H1 (cell line): Measurements from ENCODE around the gene RBMS1. TPM values are rescaled to one million over a fixed set of nuclear protein-coding genes. Genes with fewer than 3 reads are reported as not detected.

Source experiments
- EZH2 ChIP-seq: fragments of 200-600 bp; sonication (generic); IDR thresholded peaks from 2 replicates; pipeline ENCODE4 v1.7.1; 2012; ENCODE audit warnings: low read depth, mild to moderate bottlenecking, moderate library complexity, low read length, inconsistent platforms; ENCODE audit not compliant: severe bottlenecking
- GABPA ChIP-seq: IDR thresholded peaks from 2 replicates; pipeline ENCODE4 v1.6.1; 2011; ENCODE audit warnings: mild to moderate bottlenecking, low read length, moderate library complexity, borderline replicate concordance; ENCODE audit not compliant: insufficient read depth
- SIRT6 ChIP-seq: IDR thresholded peaks from one replicate; pipeline ENCODE4 v1.7.1; 2012; ENCODE audit warnings: low read length, inconsistent platforms
- TCF12 ChIP-seq: IDR thresholded peaks from 2 replicates; pipeline ENCODE4 v1.6.1; 2011; ENCODE audit warnings: low read depth, mild to moderate bottlenecking, low read length
- USF2 ChIP-seq: IDR thresholded peaks from 2 replicates; pipeline ENCODE4 v1.6.1; 2011; ENCODE audit warnings: low read length, improper control_type of control experiment
- polyA plus RNA-seq, 7 experiments: library from polyadenylated mRNA; depleted of rRNA in 3 of 7; stranded (reverse) in 5 of 7; unstranded in 2 of 7; fragments of >200 nt in 5 of 7; fragments of 200-250 nt in 2 of 7; gene quantifications; 1 replicate in 5 of 7; 2 replicates in 1 of 7; 4 replicates in 1 of 7; pipeline versions ENCODE4 v1.2.1 to v1.2.3, GENCODE V29; 2011 to 2013; ENCODE audit warnings: missing spikeins in 2 of 7, mixed read lengths in 2 of 7
- total RNA-seq: library from RNA; stranded (reverse); fragmentation: NEBNext Ultra II Directional; extraction: Animal tissue kit (Norgen Biotek cat#: 25700); gene quantifications from 2 replicates; pipeline ENCODE4 v1.2.1, GENCODE V29; 2021

RBMS1 gene
- total and polyA plus RNA-seq, 2 of the 8 experiments (the other 6 are each of a cell fraction or from before 2014, with no cell fraction given) = 53.7 to 60.0 TPM

DNA sequence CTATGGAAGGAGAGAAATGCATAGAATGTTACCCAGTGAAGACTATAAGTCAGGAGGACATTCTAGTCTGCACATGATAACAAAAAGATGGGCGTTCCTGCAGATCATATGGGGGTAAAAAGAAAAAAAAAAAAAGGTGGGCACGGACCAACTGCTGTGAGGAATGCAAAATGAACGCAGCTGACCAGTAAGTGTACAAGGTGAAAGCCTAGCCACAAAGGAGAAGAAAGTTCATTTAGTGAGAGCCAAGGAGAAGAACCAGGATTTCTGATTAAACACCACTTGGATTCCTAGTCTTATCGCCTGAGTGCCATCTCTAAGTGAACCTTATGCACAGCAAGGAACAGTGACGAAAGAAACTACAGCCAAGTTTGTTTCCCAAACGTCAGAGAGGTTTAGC lies 26.5 kb downstream of the RBMS1 start (continued):
- TF ChIP-seq USF2 (no peak), GABPA (no peak), EZH2 (no peak), SIRT6 (no peak), TCF12 (no peak)
- TF ChIP-seq, all 59 proteins: peak for 0
